GM21447 (cell line): Measurements from ENCODE around the gene SCN1A.
"Not testable (repeated sequence)": the region's sequence is repeated elsewhere in the genome, so short reads cannot be mapped to it uniquely, and the experiment has no call there.

Experiments
- ATAC-seq: cut with Tn5 transposase; IDR thresholded peaks from one replicate; pipeline ENCODE4 v1.9.1; 2021; ENCODE audit not compliant: unreplicated experiment

Gene SCN1A

DNA sequence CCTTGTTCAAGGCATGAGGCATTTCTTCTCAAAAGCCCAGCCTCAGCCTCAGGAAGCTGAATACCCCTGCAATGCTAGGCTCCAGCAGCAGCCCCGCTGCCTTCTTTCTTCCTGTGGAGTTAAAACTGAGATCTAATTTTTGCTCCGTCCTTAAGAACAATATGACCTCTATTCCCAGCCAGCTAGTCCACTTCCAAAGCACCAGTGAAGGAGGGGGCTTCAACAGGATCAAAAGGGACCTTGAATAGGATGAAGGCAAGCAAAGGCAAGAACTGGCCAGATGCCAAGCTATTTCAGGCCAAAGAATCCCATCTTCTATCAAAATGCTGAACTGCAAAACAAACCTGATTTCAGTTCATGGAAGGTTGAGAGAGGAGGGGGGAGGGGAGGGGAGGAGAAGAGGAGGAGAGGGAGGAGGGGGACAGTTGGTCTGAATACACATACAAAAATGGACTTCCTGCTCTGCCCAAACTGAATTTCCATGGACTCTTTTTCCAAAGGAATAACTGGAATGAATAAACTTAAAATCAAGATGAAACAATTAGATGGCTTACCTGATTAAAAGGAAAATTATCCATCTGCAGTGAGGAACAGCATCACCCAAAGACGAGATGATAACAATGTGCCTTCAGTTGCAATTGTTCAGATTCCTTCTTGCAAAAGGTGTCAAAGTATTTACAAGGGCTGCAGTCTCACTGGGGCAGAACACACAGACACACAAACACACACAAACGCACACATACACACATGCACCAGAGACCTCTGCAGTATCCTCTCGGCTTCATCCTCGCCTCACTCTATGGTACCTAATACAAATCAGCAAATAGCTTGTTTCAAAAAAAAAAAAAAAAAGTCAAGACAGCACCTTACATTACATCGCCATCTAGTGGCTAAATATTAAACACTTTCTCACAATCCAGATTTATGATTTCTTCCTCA is at the start of gene SCN1A:
TSS of gene SCN1A (minus strand) at position 804 of the 939 bp plus-strand sequence. CDS start 54,399 bp downstream, outside the sequence.
- ATAC-seq: no peak

DNA sequence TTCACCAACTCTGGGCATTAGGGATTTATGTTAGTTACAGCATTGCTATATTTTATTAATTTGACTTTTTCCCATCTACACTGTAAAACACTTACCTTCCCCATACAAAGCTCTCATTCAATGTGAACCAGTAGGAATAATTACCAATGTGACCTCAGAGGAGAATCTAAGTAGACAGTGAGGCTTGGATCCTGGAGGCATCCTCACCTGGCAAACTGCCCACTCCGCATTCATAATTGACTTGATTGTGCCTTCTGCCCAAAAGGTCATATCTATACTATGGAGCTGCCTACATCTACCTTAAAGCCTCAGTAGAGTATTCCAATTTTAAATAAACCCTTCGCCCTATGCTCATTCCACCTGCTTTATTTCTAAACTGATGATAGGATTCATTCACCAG is 45.4 kb upstream of the SCN1A start:
- ATAC-seq: no peak

DNA sequence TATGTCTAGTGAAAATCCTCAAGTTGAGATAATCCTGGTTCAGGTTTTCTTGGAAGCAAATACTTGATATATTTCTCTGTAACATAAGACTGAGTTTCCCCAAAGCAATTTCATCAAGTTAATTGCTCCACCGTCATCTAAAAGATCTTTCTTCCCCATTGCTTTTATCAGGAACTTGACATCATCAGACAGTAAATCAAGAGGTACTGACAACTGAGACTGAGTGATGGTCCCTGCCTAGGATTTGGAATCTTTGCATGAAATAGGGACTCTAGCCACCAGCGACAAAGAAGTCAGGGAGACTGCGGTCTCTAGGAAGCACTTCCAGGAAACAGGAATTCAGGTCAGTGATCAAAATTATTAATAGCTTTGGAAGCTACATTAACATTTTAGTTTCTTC is 43.4 kb upstream of the SCN1A start:
- no peak for ATAC-seq

DNA sequence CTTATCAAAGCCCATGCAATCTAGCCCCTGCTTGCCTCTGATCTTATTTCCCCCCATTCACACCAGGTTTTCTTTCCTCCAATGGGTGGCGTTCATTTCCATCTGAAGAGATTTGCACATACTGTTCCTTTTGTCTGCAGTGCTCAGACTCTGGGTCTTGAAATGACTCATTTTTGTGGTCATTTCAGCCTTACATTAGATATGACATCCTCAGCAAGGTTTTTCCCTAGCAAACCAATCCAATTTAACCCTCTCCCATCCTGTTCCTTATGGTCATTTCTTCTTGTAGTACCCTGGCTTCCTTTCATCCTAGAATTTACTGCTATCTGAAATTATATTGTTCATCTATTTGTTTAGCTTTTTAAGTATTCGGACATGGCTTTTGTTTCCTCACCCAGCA is 42.5 kb upstream of the SCN1A start:
- peak; percentile 69 for ATAC-seq

DNA sequence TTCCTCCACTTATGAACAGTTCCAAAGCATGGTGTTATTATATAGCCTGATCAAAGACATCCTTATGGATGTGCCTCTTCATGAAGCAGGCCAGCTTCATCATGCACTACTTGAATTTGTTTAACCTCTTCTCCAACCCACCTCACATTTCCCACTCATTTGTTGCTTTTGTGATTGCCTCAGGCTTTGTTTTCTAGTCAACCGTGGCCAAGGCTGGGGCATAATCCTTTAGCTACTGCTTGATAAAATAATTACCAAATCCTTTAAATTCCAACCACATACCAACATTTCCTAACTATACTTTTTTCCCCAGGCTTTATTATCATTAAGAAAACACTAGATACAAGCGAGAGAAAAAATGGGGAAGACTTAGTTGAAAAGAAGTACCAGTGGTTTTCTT is 39.6 kb upstream of the SCN1A start:
- ATAC-seq: no peak

DNA sequence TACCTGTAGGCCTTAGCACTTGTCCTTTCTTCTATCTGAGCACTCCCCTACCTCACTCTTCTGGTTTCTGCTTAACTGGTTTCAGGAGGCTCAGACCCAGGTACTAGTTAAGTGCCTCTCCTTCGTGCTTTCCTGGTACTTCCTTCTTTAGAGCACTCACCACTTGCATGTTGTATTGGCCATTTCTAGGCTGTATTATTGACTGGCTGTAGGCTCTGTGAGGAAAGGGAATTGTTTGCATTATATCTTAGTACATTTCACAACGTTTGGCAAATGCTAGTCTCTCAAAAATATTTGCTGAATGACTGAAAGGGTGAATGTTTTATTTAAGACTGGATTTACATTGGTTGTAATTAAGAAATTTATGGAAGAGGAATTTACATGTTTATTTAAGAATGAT is 36.0 kb upstream of the SCN1A start:
- ATAC-seq: no peak

DNA sequence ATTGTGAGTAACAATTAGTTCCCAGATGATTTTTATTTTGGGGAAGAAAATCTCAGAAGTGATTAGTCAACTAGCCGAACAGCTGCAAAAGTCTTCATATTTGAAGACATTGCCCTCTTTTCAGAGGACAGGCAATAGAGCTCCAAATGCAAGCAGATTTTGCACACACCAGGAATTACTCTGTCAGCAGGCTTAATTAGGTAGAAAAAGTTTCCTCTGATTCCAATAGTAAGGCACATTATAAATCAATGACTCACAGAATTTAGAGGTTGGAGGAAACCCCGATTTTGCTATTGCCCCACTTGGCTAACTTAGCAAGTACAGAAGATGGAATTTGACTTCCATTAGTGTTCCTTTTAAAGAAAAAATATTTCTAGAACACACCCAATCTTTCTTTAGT is 30.7 kb upstream of the SCN1A start:
- ATAC-seq: no peak

DNA sequence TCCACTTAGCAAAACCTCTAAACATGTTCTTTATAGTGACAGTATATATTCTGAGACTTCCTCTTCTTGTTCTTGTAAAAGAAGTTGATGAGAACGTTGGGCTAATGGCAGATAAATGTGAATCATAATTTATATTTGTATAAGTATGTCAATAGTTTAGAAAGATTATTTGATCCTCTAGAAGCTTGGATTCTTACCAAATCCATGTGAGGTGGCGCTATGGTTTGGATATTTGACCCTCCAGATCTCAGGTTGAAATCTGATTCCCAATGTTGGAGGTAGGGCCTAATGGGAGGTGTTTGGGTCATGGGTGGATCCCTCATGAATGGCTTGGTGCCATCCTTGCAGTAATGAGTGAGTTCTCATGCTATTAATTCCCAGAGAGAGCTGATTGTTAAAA is 29.8 kb upstream of the SCN1A start:
- no peak for ATAC-seq

DNA sequence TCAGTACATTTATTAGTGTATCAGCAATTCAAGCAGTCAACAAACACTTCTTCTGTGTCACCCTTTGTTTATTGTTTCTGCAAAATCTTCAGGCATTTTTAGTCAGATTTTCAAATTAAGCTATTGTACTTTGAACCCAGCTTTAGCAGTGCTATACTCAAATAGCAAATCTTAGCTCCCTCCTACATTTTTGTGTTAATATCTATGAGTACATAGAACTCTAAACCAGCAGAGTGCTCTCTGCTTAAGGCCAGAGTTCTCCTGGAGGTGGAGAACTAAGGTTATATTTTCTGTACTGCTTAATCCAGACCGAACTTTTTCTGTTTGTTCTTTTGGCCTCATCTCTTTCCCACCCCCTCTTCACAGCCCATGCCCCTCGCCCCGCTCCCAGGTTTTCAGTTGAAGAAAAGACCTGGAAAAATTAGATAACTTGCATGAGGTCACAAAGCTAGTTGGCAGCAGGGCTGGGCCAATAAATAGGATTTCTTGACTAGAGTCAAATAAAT is 29.2 kb upstream of the SCN1A start:
- no peak for ATAC-seq

DNA sequence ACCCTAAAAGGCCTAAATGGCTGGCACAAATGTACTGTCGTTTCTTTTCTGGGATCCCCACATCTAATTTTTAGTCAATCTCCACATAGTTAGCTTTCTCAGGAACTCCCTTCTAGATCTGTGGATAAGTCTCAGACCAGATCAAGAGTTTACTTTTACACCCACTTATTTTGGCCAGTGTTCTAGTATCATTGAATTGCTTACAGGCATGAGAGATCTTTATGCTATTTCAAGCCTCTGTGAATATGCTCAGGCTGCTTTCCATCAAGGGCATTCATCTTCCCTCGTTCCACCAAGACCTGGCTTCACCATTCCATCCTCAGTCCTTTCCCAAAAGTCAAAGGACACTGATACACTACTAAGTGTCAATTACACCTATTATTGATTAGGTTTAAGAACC is 27.8 kb upstream of the SCN1A start:
- no peak for ATAC-seq

DNA sequence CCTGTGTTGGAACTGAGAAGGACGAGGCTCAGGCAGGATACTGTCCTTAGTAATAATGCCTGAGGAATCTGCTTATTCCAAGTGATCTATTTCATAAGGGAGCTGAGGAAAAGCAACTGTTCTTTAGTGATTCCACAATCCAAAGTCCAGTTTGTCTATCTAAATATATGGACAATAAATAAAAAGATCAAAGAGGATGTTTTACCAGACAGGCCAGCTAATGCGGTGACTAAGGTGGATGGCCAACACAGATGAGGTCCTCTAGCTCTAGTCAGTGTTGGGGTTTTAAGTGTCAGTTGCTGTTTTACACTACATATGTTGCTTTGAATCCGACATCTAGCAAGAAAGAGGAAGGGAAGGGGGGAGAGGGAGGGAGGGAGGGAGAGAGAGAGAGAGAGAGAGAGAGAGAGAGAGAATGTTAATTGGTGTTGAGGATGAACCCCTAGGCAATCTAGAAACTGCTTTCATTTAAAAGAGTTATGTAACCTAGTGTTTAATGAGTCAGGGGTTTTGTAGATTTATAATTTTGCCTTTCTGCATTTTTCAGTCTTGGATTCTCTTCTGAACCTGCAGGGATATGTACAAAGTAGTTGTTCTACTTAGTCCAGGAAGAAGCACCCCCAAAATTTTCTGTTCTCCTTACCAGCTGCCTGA is 27.0 kb upstream of the SCN1A start:
- ATAC-seq: no peak

DNA sequence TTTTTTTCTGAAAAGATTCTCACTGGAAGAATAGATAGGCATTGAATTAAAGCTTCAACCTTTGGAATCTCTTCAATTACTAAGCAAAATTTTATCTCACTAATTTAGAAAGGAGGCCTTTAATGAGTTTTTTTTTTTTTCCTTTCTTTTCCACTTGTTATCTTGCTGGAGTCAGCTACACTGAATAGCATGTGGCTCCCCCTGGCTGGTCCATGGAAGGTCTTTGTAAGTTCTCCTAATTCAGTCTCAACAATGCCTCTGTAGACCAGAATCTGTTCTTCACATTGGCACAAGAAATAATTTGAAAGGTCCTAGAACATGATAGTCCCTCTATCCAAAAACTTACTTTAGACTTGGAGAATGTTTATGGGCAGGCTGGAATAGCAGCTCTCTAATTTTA is 24.2 kb upstream of the SCN1A start:
- ATAC-seq: no peak

DNA sequence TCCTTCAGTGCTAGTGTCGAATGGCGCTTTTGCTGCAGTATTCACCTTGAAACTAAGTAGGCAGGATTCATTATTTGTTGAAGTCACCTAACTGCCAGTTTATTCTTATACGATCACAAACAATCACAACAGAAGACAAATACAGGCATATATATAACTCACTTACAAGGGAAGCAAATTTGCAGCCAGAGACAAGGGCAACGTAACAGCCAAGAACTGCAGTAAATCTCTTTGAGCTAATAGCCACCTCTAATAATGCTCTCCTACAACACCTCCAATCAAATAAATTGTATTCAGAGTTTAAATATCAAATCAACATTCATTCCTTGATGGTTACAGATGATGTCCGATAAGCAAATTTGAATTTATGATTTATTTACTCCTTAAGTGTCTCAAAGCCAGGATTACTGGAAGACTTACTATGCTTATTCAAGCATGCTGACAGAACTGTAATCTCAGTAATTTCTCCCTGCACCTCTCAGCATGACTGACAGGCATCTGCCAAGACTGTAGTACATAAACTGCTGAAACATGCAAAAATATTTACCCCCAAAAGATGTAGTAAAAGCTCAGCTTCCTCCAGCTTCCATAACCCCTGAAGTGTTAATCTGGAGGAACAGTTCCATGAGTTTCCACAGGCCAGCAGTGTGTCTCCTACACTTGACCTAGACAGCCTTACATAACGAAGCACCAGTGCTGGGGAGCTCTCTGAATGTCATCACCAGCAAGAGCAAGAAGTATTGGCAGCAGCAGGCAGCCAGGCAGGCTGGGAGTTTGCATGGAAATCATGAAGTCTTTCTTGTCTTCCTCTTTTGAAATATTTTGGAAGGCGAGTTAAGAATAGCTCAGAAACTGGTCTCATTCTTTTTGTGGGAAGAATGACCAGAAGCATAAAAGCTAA is 20.9 kb upstream of the SCN1A start:
- no peak for ATAC-seq

DNA sequence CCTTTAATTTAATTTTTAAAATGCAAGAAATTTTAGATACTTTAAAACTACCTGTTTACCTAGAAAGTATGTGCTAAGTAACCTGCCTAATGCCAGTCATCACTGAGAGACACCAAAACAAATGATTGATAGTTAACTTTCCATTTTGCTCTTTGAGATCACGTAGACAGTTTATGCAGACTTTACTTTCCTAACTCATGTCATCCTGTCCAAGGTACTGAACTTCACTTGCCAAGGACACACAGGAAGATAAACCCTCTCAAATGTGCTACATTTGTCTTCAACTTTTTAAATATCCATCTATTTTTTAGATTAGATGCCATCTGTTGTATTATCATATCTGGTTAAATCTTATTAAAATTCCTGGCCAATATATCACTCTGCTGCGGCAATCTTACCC is 20.1 kb upstream of the SCN1A start:
- no peak for ATAC-seq

DNA sequence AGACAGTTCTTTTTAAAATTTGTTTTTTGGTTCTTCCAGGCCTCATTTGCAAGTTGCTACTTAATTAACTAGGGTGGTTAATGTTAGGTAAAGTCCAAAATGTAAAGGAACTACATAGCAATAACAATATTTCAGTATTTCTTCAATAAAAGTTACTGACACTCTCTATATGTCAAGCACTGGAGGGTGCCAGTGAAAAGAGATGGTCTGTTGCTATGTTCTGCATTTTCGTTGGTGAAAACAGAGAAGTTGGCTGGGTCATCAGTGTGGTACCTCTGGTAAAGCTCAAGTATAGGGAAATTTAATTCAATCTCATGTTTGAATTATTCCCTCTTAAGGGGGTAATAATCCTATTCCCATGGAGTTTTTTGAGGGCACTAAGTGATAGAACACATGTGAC is 16.3 kb upstream of the SCN1A start:
- ATAC-seq: no peak

DNA sequence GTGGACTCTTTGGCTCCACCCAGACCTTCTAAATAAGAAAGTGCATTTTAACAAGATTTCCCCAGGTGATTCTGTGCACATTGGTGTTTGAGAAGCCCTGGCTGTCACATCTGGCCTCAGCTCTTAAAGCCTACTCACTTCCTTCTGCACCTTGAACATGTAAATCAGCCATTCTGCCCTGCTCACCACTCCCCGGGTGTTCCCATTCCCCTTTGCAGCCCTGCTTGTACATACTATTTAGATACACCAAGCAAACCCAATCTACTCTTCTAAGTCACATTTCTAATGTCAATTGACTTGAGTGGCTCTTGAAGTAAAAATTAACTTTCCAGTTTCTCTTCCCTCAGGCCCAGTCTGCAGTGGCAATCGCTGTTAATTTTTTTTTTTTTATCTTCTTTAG is 13.1 kb upstream of the SCN1A start:
- ATAC-seq: no peak

DNA sequence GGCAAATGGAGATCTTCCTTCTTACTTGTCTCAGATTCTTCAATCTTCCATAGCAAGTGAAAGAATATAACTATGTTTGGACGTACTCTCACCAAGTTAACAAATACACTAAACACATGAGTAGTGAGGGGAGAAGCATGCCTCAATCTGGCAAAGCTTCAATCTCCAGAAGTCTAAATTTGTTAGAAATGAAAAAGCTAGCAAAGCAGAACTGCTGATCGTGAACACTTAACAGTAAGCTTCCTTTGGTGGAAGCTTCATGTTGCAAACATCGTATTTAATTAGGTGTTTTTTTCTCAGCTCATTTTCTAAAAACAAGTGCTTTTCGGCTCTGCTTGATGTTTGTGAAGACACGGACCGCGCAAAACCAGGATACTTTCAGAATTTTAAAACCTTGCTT is 12.7 kb upstream of the SCN1A start:
- ATAC-seq: no peak

DNA sequence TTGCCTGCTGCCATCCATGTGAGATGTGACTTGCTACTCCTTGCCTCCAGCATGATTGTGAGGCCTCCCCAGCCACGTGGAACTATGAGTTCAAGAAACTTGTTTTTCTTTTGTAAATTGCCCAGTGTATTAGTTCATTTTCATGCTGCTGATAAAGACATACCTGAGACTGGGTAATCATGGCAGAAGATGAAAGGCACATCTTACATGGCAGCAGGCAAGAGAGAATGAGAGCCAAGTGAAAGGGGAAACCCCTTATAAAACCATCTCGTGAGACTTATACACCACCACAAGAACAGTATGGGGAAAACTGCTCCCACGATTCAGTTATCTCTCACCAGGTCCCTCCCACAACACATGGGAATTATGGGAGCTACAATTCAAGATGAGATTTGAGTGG is 11.7 kb upstream of the SCN1A start:
- ATAC-seq: not testable (repeated sequence)

DNA sequence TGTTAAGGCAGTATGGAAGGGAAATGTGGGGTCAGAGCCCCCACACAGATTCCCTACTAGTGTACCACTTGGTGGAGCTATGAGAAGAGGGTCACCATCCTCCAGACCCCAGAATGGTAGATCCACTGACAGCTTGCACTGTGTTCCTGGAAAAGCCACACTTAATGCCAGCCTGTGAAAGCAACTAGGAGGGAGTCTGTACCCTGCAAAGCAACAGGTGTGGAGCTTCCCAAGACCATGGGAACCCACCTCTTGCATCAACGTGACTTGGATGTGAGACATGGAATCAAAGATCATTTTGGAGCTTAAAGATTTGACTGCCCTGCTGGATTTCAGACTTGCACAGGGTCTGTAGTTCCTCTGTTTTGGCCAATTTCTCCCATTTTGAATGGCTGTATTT is 10.8 kb upstream of the SCN1A start:
- ATAC-seq: no peak

DNA sequence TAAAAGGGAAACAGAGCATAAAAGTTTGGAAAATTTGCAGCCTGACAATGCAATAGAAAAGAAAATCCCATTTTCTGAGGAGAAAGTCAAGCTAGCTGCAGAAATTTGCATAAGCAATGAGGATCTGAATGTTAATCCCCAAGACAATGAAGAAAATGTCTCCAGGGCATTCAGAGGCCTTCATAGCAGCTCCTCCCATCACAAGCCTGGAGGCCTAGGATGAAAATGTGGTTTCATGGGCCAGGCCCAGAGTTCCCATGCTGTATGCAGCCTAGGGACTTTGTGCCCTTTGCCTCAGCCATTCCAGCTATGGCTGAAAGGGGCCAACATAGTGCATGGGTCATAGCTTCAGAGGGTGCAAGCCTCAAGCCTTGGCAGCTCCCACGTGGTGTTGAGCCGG is 10.3 kb upstream of the SCN1A start:
- ATAC-seq: no peak

DNA sequence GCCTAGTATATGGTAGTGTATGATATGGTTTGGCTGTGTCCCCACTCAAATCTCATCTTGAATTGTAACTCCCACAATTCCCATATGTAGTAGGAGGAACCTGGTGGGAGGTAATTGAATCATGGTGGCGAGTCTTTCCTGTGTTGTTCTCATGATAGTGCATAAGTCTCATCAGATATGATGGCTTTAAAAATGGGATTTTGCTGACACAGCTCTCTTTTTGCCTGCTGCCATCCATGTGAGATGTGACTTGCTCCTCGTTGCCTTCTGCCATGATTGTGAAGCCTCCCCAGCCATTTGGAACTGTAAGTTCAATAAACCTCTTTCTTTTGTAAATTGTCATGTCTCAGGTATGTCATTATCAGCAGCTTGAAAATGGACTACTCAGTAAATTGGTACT is 9.5 kb upstream of the SCN1A start:
- no peak for ATAC-seq
